Measurements from ENCODE around the gene SUN5.

- TF ChIP-seq, protein P1, sequence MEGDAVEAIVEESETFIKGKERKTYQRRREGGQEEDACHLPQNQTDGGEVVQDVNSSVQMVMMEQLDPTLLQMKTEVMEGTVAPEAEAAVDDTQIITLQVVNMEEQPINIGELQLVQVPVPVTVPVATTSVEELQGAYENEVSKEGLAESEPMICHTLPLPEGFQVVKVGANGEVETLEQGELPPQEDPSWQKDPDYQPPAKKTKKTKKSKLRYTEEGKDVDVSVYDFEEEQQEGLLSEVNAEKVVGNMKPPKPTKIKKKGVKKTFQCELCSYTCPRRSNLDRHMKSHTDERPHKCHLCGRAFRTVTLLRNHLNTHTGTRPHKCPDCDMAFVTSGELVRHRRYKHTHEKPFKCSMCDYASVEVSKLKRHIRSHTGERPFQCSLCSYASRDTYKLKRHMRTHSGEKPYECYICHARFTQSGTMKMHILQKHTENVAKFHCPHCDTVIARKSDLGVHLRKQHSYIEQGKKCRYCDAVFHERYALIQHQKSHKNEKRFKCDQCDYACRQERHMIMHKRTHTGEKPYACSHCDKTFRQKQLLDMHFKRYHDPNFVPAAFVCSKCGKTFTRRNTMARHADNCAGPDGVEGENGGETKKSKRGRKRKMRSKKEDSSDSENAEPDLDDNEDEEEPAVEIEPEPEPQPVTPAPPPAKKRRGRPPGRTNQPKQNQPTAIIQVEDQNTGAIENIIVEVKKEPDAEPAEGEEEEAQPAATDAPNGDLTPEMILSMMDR (IDR thresholded peaks at IDR 0.05 in 4 of 5, conservative IDR thresholded peaks at IDR 0.05 in 1 of 5): no peak
- TF ChIP-seq POLR2A (IDR thresholded peaks at IDR 0.05): no peak
Measured at GRCh38 chr20:32965115-32965514, 39.1 kb downstream of the SUN5 start.
